Vagina (tissue), 2 donors: ENCODE measurements around the gene TMEM59L.

Experiments used
- CTCF ChIP-seq, 3 experiments: fragments of 450-650 bp in 2 of 3; fragments of 200-600 bp in 1 of 3; sonication (generic) in 1 of 3; IDR thresholded peaks; one replicate each; pipeline ENCODE4 v1.5.1; 2017 to 2019; ENCODE audit warnings: antibody characterized with exemption in 3 of 3, mild to moderate bottlenecking in 2 of 3, moderate library complexity in 2 of 3
- POLR2A ChIP-seq, 2 donors: fragments of 450-650 bp; IDR thresholded peaks; one replicate each; pipeline ENCODE4 v1.6.1; 2017; ENCODE audit warnings: antibody characterized with exemption in 2 of 2, mild to moderate bottlenecking in 2 of 2, moderate library complexity in 2 of 2

GRCh38 chr19:18608805-18609716 is 3.6 kb upstream of the TMEM59L start:
- TF ChIP-seq POLR2A (IDR thresholded peaks at IDR 0.05) (no peak), CTCF (IDR thresholded peaks at IDR 0.05) (no peak)
